Mammary epithelial cell (primary cell): ENCODE results near the gene FAM47A.

Experiments used
- EZH2 ChIP-seq: IDR thresholded peaks from 2 replicates; pipeline ENCODE4 v1.6.1; 2012; ENCODE audit warnings: low read length, inconsistent platforms, borderline replicate concordance
- TF ChIP-seq, protein P1 (sequence below), 2 donors: IDR thresholded peaks in 1 of 2; conservative IDR thresholded peaks in 1 of 2; 2 replicates each; pipeline ENCODE4 v1.5.1; 2011 to 2012; ENCODE audit warnings: inconsistent platforms in 2 of 2, low read length in 2 of 2, mild to moderate bottlenecking in 2 of 2, control low read depth in 1 of 2, low read depth in 1 of 2; ENCODE audit not compliant: insufficient read depth in 1 of 2; ENCODE audit errors: extremely low read depth in 1 of 2

GRCh38 chrX:34130980-34131744, 952 bp downstream of the FAM47A start:
- TF ChIP-seq, protein P1, sequence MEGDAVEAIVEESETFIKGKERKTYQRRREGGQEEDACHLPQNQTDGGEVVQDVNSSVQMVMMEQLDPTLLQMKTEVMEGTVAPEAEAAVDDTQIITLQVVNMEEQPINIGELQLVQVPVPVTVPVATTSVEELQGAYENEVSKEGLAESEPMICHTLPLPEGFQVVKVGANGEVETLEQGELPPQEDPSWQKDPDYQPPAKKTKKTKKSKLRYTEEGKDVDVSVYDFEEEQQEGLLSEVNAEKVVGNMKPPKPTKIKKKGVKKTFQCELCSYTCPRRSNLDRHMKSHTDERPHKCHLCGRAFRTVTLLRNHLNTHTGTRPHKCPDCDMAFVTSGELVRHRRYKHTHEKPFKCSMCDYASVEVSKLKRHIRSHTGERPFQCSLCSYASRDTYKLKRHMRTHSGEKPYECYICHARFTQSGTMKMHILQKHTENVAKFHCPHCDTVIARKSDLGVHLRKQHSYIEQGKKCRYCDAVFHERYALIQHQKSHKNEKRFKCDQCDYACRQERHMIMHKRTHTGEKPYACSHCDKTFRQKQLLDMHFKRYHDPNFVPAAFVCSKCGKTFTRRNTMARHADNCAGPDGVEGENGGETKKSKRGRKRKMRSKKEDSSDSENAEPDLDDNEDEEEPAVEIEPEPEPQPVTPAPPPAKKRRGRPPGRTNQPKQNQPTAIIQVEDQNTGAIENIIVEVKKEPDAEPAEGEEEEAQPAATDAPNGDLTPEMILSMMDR (conservative IDR thresholded peaks at IDR 0.05 in 1 of 2, IDR thresholded peaks at IDR 0.05 in 1 of 2; ENCODE audit: extremely low read depth in 1 of 2, insufficient read depth in 1 of 2, low read depth in 1 of 2, low read length in 2 of 2) = no peak
- no peak for TF ChIP-seq EZH2
